Stimulated activated CD4-positive, alpha-beta T cell treated with anti-CD3 and anti-CD28 coated beads, TNF-alpha, amount 100 ng/mL, for 24 hours (primary cell): ENCODE measurements around the gene GAK.

Experiments
- DNase-seq, 3 experiments: peaks; one replicate each; pipeline ENCODE4 v3.0.0-alpha.2; 2020; ENCODE audit warnings: low read depth in 3 of 3

Gene GAK

DNA sequence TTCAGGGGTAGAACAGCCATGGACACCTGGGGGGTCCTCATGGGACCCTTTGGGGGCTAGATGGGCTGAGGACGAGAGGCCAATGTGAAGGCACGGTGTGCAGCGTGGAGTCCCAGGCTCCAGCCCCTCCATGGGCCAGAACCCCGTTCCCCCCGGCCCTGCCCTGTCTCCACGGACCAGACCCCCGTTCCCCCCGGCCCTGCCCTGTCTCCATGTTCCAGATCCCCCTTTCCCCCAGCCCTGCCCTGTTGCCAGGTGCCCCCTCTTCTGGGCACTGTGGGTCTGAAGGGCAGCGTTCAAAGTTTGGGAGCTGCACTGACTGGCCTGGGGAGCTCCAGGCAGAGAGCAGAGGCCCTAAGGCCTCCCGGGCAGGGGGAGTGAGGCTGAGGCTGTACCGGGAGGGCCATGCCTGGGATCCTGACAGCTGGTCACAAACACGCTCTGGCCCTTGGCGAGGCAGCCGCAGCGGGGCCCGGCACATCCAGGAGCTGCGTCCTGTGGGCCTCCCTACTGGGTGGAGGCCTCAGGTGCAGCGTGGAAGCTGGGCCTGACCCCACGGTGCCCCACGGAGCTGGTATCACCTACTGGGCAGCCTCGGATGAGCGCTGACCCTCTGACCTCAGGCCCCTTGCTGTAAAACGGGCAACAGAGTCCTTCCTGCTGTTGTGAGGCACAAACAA lies 32.4 kb upstream of the GAK start:
- no peak for DNase-seq

DNA sequence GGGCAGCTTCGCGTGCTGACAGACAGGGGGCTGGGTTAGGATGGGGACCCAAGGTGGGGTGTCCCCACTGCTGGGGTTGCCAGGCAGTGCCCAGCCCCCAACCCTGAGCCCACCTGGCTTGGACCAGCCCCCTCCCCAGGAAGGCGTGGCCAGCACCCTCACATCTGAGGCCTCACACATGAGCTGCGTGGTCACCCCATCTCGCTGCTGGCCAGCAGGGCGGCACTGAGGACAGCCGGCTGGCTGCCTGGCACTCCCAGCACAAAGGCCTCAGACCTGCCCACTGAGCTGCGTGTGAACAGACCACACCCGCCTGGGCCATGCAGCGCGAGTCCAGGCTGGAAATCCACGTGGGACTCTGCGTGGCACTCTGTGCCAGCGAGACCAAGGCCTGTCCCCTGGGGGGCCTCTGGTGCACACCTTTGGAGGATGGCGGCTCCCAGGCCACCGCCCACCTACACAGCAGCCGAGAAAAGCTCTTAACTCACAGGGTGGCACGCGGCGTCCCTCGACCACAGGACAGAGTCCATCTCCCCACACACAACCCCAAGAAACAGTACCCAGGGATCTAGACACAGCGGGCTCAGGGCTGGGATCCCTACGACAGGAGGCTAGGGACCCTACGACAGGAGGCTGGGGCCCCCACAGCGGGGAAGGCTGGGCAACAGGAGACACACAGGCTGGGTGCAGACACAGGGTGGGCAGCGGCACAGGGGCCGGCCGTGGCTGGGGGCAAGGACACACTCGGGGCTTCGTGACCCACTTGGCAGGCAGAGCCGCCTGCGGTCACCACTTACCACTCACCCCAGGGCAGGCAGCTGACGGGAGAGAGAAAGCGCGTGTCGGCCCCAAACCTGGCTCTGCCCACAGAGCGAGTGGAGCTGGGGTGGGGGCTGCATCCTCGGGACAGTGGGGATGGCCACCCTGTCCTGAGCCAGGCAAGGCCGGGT lies 31.4 kb upstream of the GAK start:
- no peak for DNase-seq

DNA sequence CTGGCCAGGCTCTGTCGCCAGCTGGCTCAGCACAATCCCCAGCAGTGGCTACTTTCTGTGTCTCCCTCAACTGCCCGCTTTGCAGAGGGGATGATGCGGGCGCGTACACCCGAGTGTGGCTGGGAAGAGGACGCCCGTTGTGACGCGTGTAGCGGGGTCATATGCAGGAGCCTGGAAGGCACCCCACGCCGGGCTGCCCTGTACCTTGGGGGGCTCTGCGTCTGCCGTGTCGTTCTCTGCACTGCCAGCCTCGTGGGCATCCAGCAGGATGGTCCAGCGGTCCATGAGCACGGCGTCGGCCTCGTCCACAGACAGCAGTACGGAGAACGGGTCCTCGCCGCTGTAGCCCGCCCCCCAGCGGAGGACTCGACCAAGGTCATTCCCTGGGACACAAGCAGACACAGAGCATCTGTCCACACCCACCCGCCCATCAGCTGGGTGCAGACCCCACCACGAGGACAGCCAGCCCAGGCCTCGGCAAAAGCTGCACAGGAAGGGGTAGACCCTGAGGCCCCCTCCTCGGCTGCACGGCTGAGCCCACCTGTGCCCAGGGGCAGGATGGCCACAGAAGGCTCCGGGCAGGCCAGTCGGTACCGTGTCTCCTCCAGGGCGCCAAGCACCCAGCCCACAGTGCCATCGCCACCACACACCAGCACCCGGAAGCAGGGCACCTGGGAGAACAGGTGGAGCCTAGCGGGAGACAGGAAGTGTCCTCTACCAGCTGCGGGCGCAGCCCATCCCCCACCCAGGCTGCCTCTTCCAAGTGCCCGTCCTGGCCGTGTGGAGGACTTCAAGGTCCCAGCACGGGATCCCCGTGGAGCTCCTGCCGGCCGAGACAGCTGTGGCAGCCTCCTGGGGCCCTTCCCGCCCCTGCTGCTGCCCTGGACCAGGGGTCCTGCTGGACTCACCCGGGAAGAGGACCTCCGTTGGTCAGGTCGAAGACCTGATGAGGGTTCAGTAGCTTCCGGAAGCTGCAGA lies 30.4 kb upstream of the GAK start:
- DNase-seq: no peak

DNA sequence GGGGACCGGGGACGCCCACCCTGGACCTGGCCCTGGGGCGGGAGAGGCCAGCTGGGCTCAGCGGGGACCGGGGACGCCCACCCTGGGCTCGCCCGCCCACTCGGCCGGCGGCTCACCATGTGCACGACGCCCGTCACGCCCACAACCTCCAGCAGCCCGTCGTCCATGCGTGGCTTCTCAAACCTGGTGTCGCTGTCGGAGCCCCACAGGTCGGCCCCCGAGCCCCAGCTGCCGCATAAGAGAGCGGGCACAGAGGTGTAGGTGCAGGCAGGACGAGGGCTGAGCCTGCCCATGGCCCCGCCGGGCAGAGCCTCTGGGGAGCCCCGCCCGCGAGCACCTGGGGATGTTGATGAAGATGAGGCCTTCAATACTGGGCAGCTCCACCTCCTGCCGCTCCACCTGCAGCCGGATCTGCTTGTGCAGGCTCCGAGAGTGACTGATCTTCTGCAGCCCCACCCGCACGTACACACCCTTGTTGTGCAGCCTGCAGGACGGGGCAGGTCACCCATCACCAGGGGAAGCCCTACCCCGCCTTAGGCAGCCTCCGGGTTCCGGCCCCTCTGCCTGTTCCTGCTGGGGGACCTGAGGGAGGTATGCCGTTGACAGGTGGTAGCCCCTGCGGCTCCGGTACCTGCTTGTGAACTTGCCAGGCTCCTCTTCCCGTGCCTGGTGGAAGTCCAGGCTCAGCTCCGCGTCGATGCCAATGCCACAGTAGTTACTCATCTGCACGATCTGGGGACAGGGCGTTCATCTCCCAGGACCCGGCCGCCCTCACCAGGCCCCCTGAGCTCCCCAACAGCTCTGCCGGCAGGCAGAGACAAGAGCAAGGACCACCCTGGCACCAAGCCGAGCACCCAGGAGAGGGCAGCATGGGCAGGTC lies 29.5 kb upstream of the GAK start:
- no peak for DNase-seq

DNA sequence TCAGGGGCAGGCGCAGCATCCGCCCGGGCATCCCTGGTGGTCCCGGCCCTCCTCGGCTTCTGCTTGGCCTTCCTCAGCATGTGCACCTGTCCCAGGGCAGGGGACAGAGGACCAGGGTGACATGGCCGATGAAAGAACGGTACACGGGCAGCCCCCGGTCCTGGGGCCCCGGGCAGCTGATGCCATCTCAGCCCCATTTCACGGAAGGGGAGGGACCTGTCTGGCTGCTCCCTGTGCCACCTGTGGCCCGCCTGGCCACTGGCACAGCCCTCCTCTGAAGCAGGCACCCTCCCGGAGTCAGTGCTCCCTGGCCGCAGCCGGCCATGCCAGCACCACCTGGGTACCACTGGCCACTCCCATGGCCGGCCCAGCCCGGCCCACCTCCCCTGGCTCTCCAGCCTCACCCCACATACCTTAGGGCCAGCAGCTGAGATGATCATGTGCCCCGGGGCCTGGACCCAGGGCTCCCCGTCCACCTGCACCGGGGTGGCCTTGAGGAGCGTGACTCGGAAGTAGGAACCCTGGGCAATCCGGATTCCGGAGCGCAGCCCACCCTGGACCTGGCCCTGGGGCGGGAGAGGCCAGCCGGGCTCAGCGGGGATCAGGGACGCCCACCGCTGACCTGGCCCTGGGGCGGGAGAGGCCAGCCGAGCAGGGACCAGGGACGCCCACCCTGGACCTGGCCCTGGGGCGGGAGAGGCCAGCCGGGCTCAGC lies 28.7 kb upstream of the GAK start:
- no peak for DNase-seq

DNA sequence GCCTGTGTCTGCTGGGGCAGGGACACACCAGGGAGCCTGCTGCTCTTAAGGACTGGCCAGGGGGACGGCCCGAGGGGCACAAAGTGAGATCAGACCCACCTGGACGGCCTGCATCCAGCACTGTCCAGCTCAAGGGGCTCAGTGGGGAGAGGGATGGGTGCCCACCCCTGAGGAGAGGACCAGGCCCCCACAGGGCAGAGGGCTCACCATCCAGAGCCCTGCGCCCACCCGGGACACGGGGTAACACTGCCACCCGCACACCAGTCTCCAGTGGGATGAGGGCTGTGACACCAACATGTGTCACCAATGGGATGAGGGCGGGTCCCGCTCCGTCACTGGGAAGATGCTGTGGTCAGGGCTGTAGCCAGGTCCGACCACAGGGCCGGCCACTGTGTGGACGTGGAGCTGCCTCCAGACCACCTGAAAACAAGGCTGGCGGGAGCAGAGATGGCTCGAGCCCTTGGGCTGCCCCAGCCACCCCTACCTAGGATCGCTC lies 28.1 kb upstream of the GAK start:
- no peak for DNase-seq

DNA sequence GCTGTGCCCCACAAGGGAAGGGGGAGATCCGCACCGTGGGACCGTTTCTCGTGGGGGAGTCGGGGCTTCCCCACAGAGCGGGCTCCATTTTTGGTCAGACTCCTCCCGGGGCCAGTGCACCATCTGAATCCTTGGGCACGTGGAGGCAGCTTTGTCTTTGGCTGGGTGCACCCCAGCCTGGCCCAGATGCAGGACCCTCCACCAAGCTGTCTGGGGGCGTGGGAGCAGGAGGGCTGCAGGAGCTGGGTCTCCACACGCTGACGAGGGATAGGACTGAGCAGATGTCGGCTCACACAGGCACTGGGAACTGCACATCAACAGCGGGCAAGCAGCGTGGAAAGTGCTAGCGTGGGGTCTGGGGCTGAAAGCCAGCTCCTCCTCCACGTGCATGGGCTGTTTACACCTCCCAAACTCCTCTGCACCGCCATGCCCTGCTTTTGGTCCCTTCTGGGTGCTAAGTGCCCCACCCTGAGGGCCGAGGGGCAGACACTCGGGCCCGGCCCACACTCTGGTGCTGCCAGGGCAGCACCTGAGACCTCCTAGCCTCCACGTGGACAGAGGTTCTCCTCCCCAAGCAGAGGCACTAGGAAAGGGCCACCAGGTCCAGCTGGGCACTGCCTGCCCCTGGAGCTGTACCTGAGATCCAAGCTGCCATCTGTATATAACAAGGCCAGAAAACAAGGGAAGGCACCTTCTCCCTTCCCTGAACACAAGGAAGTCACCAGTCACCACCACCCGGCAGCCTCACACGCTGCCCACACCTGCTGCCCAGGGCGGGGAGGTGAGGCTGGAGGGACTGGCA lies 27.4 kb upstream of the GAK start:
- DNase-seq: no peak

DNA sequence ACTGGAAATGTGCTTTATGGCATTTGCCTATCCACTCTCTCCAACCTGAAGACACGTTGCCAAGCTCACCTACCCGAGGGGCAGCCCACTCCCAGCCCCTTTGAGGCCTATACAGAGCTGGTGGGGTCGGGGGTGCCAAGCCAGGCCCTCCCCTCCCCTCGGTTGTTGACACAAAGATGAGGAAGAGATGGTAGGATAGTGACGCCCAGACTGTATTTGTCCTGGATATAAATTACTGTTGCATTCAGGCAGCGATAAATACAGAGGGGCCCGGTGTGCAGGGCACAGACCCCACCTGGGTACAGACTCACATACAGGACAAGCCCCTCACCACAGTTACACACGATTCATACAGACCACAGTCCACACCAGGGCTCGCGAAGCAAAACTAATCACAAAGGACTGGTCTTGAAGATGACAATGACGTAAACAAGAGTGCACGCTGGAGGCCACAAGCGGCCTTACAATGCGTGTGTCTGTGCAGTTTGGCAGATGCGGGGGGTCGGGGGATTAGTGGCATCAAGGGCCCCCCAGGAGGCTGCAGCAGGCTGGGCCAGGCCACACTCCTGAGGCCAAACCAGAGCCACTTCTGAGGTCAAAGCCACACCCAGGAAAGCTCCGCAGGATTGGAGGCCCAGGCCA lies 26.7 kb upstream of the GAK start:
- DNase-seq: no peak

DNA sequence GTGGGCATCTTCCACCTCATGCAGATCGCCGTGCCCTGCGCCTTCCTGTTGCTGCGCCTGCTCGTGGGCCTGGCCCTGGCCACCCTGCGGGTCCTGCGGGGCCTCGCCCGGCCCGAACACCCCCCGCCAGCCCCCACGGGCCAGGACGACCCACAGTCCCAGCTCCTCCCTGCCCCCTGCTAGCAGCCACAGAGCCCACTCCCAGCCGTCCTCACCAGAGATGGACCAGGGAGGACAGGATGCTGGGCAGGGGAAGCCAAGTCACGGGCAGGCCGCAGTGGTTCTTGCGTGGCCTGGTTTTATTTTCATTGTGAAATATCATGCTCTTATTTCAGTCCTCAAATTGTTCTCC lies 26.2 kb upstream of the GAK start:
- DNase-seq: no peak

DNA sequence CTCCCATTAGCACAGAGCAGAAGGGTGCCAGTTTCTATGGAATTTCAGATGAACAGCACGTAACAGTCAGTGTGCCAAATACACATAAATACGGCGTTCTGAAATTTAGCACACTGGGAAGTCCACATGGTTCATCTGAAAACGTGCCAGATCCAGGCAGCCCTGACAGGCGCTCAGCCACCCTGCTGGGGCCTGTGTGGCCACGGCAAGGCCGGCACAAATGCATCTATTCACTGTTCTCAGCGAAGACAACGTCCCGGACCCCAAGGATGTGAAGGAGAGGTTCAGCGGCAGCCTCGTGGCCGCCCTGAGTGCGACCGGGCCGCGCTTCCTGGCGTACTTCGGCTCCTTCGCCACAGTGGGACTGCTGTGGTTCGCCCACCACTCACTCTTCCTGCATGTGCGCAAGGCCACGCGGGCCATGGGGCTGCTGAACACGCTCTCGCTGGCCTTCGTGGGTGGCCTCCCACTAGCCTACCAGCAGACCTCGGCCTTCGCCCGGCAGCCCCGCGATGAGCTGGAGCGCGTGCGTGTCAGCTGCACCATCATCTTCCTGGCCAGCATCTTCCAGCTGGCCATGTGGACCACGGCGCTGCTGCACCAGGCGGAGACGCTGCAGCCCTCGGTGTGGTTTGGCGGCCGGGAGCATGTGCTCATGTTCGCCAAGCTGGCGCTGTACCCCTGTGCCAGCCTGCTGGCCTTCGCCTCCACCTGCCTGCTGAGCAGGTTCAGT lies 25.6 kb upstream of the GAK start:
- DNase-seq: no peak

DNA sequence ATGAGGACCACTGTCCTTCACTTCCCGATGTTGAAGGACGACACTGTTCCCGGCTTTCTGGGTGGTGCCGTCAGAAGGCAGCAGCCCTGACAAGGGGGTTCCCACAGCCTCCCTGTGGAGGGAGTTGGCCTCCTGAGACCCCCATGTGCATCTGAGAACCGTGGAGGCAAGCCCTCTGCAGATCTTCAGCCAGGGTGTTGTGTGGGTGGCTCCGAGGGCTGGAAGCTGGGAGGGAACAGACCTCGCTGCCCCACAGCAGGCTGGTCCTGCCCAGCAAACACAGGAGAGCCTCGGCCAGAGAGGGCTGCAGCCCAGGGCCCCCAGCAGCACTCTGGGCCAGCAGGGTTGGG lies 25.1 kb upstream of the GAK start:
- no peak for DNase-seq

DNA sequence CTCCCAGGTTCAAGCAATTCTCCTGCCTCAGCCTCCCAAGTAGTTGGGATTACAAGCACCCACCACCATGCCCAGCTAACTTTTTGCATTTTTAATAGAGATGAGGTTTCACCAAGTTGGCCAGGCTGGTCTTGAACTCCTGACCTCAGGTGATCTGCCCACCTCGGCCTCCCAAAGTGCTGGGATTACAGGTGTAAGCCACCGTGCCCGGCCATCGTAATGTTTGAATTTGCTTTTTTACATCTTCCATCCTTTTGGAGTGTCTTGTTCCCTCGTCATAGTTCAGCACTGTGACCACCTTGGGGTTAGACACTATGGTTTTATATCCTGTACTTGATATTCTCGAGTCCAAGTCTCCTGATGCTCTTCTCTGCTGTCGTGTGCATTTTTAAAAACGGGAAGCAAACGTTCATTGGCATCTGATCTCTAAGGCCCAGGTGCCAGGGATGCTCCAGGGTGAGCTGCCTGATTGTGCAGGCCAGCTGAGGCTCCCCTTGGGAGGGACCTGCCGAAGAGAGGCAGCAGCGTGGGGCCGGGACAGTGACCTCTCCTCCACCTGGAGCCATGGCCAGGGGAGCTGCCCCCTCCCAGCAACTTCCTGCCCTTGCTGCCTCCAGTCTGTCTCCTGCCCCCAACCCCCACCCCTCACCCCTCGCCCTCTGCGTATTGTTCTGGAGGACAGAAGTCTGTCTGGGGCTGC lies 24.6 kb upstream of the GAK start:
- no peak for DNase-seq

DNA sequence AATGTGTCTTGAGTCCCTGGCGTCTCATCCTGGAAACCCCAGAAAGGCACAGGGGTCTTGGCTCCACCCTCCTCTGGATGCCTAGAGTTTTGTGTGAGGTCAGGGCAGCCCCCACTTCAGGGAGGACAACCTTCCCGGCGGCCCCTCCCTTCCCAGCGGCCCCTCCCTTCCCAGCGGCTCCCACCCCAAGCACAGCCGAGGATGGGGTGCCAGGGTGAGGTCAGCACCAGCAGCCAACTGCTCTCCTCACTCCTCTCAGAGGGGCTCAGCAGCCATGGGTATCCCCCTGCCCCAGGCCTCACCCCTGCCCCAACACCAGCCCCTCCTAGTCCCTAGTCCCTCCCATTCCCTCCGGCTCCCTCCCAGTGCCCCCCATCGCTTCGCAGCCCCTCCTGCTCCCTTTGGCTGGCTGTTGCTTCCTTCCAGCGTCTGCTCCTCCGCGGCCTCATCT lies 23.8 kb upstream of the GAK start:
- DNase-seq: no peak

DNA sequence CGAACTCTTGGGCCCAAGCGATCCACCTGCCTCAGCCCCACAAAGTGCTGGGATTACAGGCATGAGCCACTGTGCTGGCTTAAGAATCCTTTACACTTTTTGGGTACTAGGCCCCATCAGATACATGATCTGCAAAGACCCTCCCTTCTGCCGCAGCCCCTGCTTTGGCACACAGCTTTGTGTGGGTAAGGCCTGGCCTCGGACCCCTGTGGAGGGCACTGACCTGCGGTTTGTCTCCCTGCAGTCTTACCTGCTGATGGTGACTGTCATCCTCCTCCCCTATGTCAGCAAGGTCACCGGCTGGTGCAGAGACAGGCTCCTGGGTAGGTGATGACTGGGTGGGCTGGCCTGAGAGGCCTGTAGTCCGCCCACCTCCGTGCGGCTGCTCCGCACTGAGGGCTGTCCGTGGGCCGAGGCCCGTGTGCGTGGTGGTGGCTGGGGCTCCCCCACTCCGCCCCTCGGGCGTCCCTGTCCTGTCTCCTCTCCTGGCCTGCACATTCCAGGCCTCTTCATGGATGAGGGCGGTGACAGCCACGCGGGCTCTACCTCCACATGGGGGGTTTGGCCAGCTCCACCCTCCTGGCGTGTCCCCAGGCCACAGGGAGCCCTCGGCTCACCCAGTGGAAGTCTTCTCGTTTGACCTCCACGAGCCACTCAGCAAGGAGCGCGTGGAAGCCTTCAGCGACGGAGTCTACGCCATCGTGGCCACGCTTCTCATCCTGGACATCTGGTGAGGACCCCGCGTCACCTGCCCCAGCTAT lies 23.2 kb upstream of the GAK start:
- DNase-seq: no peak

DNA sequence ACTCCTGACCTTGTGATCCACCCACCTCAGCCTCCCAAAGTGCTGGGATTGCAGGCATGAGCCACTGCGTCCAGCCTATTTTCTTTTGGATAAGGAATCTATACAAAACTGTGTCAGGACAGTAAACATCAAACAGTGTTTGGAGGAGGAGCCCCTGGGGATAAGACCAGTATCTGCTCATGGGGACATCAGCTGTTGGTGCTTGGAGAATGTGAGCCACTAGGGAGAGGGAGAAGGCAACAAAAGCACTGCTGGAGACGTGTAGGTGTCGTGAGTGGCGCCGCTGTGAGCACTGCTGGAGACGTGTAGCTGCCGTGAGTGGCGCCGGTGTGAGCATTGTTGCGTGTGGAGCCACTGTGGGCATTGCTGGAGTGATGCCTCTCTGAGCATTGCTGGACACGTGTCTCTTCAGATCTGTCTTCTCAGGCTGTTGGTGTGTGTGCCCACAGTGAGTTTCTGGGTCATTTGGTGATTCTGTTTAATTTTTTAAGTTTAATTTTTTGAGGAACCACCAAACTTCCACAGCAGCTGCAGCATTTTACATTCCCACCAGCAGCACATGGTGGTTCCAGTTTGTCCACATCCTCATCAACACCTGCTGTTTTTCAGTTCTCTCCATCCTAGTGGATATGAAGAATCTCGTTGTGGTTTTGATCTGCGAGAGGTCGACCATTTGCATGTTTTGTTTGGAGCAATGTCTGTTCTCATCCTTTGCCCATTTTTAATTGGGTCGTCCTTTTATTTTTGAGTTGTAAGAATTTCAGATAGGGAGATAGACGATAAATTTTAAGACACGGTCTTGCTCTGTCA lies 22.3 kb upstream of the GAK start:
- no peak for DNase-seq

DNA sequence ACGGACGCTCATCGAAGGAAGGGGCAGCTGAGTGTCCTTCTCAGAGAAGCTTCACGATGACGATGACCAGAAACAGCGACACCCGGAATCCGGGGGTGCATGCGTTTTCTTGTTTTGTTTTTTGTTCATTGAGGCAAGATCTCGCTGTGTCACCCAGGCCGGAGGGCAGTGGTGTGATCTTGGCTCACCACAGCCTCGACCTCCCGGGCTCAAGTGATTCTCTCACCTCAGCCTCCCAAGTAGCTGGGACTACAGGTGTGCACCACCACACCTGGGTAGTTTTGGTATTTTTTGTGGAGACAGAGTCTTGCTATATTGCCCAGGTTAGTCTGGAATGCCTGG lies 21.4 kb upstream of the GAK start:
- DNase-seq: no peak
